22Rv1 (cell line): Measurements from ENCODE around the gene EGFLAM.

Experiments
- CTCF ChIP-seq: fragments of 450-650 bp; IDR thresholded peaks from 2 replicates; pipeline ENCODE4 v1.5.1; 2017; ENCODE audit warnings: mild to moderate bottlenecking
- ZFX ChIP-seq: fragments of 450-650 bp; IDR thresholded peaks from 2 replicates; pipeline ENCODE4 v1.6.1; 2017; ENCODE audit warnings: antibody characterized with exemption, borderline replicate concordance

GRCh38 chr5:38263983-38264382 is 5.6 kb downstream of the EGFLAM start:
- TF ChIP-seq CTCF (no peak), ZFX (no peak)
